Activated naive CD4-positive, alpha-beta T cell (primary cell): ENCODE measurements around the gene CDKL4.
"Not testable (repeated sequence)": the region's sequence is repeated elsewhere in the genome, so short reads cannot be mapped to it uniquely, and the experiment has no call there.

Experiments used
- DNase-seq, 4 experiments: peaks; one replicate each; lab custom pipeline; 2025; lab: John Stamatoyannopoulos, UW

Gene CDKL4

DNA sequence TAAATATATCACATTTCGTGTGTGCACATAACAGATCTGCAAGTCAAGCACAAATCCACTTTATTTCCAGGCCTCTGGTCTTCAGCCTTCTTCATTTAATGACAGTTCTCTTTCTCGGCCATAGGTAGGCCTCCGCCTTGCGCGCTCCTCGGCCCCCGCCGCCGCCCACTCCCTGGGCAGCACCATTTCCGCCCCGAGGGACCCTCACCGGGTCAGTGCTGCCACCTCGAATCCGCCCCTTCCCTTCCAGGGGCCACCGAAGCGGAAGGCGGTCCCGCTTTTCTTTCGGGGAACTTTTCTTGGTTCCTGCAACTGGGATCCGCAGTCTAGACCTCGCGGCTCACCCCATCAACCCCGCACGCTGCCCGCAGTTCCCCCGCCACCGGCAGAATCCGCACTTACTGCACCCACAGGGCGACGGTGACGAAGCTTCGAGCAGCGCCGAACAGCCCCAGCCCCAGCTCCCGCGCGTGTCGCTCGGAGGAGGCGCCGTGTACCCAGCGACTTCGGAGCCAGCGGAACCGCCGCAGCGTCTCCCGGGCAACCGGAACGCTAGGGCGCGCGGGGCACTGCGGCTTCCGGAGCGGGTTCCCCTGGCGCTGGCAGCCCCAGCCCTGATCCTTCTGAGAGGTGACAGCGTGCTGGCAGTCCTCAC lies at the start of gene CDKL4:
TSS of gene CDKL4 (minus strand) at position 502 of the 655 bp plus-strand sequence.
- peak in 2 of 4 experiments; percentile 14 to 55 for DNase-seq

DNA sequence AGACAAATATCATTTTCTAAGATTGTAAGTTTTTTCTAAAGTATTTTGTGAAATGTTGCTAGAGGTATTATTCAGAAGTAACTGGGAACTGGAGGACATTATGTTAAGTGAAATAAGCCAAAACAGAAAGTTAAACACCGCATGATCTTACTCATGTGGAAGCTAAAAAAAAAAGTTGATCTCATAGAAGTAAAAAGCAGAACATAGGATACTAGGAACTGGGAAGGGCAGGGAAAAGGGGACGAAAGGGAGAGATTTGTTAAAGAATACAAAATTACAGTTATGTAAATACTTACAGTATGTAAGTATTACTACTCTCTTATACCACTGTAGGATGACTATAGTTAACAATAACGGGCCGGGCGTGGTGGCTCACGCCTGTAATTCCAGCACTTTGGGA lies 46.7 kb upstream of the CDKL4 start:
- DNase-seq, result no peak

DNA sequence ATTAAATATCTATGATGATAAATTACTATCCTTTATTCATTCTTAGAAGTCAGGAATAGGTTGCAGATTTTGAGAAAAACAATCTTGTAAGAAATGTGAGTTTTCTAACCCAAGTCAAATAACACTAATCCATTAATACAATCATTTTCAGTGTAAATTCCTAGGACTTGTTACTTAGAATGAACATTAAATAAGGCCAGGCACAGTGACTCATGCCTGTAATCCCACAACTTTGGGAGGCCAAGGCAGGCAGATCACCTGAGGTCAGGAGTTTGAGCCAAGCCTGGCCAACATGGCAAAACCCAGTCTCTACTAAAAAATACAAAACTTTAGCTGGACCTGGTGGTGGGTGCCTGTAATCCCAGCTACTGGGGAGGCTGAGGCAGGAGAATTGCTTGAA lies 45.8 kb upstream of the CDKL4 start:
- no peak for DNase-seq

DNA sequence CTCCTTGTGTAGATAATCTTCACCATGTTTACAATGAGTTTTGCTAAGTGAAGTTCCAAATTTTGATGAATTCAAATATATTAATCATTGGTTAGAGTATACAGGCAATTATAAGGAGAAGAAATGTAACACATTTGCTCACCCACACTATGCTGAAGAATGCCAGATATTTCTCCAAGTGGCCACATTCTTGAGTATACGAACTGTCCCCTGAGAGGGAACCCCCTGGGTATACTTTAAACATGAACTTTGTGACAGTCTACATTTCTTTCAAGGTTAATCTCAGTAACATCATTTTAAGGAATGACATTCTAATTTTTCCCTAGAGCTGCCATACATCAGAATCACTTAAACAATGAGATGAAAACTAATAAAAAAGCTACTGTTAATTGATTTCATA lies 39.8 kb upstream of the CDKL4 start:
- no peak for DNase-seq

DNA sequence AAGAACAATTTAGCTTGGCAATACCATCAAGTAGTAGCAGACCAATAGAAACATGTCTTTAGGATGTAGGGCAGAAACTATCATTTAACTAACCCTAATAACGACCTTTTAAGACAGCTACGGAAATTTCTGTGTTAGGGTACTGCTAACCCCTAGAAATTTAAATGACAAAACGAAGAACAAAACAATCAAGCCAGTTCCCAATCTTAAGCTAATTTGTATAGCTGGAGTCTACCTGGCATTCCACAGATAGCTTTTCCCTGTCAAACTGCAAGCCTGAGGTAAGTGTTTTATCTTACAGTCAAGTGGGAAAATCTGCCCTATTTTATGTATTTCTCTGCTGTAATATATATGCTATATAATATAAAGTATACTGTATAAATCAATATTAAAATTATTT lies 37.6 kb upstream of the CDKL4 start:
- DNase-seq, result no peak

DNA sequence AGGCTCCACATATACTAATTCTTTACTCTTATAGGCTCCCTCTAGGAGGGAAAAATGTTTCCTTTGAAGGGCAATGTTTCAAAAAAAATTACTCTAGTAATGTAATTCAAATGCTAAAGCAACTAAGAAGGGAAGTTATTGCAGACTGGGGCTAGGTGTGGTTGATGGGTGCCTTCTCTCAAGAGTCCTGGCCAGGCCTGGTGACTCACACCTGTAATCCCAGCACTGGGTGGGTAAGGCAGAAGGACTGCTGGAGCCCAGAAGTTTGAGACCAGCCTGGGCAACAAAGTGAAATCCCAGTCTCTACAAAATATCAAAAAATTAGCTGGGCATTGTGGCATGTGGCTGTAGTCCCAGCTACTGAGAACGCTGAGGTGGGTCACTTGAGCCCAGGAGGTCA lies 31.2 kb upstream of the CDKL4 start:
- no peak for DNase-seq

DNA sequence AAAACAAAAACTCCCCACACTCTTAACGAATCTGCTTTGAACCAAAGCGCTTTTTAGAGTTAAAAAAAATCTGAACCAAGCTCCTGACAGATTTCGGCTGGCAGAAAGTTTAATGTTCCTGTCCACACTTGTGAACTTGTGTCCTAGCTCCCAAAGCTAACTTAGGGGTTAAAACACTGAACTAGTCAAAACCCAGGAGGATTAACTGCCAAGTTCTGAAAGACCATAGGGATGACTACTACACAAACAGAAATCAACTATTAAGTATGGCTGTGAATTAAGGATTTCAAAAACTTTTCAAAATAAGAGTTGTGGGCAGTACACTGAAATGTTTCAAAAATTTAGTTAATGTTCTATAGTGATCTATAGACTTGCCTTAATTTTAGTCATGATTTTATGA lies 26.2 kb upstream of the CDKL4 start:
- DNase-seq, result no peak

DNA sequence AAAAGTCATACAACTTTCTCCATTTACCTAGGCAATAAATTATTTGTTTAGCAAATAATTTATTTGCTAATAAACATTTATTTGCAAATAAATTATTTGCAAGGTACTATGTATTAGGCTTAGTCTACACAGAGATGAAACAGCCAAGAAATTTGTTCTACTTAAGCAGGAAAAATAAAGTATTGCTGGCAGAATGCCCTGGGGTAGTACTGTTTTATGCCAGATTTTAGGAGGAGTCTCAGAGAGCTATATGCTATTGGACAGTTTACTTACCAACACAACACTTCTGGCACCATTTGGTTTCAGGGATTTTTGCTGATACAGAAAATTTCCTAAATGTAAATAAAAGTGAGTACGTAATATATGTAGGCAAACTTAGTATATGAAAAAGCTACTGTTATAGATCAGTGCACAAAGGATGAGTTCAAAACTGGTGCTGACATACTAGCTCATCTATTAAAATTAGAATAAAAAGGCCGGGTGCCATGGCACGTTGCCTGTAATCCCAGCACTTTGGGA lies 23.2 kb upstream of the CDKL4 start:
- DNase-seq, result no peak

DNA sequence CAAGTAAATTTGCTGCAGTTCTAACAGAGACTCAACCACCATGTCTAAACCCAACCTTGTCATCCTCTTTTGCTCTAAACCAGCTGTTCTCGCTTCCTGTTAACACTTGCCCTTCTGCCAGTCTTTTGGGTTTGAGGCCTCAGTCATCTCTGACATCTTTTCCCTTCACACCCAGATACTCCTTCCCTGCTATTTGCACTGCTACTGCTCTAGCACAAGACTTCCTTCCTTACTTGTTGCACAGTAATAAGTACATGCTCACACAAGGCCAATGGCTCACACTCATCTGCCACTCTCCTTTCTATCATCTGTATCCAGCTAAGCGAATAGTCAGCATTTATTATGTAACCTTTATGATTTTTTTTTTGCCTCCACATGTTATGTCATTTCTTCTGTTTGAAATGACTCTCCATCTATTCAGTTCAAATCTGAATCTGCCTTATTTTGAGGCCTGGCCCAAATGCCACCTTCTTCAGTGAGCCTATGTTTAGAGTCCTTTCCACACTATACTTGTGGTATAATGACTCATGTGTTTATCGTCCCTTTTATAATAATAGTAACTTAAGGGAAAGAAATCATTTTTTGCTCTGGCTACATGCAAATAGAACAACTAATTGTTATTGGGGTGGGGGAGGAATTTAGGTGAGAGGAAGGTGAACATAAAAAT lies 22.5 kb upstream of the CDKL4 start:
- no peak for DNase-seq

DNA sequence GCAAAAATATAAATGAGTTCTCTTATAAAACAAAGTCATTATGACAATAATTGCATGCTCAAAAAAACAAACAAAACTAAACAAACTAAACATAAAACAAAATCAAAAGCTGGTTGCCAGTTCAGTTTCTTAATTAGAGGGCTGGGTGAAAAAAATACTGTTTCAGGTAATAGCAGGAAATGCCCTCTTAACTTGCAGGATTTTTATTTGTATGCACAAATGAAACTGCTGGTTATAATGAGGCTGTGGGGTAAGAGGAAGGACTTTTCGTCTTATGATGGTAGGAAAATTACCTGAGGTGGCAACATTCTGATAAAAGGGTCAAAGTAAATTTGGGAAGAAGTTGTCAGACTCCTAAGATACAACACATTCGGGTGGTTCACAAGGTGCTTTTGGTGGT lies 21.5 kb upstream of the CDKL4 start:
- no peak for DNase-seq

DNA sequence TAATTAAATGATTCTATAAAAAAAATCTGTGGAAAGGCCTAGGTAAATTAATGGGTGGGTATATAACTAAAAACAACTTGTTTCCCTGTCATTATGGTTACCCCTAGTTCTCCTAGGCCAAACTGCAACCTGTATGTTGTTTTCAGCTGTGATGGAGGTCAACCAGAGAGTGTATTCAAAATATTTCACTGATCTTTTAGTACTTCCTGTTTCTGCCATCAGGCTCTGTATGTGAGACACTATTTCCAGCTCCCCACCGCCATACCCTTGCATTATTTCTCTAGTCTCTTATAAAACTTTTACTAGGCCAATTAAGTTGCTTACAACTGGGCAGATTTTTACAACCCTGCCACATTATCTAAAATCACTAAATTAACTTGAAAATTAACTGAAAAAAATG lies 21.0 kb upstream of the CDKL4 start:
- DNase-seq, result no peak

DNA sequence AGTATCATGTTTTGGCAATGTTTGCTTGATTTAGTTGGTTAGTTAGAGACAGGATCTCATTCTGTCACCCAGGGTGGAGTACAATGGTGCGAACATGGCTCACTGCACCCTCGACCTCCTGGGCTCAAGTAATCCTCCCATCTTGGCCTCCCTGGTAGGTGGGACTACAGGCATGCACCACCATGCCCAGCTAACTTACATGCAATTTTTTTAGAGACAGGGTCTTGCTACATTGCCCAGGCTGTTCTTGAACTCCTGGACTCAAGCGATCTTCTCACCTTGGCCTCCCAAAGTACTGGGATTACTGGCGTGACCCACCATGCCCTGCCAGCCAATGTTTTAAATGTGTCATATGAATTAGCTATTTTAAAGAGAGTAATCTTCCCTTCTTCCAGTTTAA lies 16.3 kb upstream of the CDKL4 start:
- no peak for DNase-seq

DNA sequence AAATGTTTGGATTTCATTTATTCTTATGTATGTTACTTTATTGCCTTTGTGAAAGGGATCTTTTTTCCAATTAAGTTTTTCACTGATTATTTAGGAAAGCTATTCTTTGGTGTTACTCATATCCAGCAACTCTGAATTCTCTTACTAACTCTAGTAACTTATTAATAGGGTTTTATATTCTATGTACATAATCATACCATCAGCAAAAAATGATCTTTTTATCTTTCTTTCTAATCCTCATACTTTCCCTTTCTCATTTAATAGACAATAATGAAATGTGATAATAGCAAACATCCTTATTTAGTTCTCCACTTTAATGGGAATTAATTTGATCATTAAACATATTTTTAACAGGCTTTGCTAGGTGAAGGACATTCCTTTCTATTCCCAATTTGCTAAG lies 12.3 kb upstream of the CDKL4 start:
- DNase-seq, result no peak

DNA sequence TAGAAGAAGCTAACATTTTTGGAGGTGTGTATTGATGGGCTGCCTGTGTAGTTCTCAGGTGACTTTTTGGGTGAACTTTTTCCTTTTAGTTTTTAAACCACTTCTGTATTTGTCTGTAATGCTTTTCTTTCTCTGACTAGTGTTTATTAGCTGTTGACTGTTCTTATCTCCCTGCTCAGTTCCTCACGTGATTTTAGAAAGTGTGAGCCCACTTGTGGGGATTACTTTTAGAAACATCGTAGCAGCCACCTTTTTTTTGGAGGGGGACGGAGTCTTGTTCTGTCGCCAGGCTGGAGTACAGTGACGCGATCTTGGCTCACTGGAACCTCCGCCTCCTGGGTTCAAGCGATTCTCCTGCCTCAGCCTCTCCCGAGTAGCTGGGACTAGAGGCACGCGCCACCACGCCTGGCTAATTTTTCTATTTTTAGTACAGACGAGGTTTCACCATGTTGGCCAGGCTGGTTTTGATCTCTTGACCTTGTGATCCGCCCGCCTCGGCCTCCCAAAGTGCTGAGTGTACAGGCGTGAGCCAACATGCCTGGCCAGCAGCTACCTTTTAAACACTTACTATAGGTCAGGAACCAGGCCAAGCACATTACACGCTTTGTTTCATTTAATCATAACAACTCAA lies 9.2 kb upstream of the CDKL4 start:
- DNase-seq, result no peak

DNA sequence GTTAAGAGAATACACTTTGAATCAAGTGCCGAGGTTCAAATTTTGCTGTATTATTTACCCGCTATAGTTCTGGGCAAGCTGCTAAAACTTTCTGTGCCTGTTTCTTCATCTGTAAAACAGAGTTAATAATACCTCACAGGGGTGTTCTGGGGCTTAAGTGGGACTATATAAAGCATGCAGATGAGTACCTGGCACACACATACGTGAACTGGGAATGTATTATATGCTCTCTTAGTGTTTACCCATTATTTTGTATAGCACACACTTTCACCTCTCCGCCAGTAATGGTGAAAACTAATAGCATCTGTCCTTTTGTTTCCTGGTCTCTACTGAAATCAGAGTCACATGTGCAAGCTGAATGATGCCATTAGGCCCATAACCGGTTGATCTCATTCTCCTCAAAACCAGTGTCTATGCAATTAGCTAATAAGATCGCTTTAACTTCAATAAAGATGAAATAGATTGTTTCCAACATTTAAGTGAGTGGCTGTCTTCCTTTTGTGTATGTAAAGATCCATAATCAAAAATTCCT lies 3.8 kb upstream of the CDKL4 start:
- no peak for DNase-seq

DNA sequence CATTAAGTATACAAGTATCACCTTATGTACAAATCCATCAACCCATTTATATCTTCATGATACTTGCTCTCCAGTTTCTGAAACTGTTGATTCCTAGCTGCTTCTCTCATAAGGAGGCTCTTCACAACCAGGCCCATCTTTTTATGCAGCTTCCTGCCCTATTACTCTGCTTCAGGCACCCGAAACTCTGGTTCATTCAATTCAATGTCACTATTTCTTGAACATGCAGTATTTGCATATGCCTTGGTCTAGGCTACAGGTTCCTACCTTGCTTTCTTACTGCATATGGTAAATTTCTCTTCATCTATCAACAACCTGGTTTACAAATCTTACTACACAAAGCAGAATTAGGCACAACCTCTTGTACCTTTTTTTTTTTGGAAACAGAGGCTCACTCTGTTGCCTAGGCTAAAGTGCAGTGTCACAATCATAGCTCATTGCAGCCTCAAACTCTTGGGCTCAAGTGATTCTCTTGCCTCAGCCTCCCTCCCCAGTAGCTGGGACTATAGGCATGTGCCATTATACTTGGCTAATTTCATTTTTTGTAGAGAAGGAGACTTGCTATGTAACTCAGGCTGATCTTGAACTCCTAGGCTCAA lies 2.7 kb upstream of the CDKL4 start:
- DNase-seq, result no peak

DNA sequence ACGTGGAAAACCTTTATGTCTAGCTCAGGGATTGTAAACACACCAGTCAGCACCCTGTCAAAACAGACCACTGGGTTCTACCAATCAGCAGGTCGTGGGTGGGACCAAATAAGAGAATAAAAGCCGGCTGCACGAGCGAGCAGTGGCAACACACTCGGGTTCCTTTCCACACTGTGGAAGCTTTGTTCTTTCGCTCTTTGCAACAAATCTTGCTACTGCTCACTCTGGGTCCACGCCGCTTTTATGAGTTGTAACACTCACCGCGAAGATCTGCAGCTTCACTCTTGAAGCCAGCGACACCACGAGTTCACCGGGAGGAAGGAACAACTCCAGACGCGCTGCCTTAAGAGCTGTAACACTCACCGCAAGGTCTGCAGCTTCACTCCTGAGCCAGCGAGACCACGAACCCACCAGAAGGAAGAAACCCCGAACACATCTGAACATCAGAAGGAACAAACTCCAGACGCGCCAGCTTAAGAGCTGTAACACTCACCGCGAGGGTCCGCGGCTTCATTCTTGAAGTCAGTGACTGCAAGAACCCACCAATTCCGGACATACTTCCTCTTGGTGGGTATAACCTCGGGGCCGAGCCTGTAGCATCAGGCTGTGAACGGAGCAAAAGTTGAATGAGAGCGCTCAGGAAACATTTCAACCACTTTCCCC lies 1.3 kb upstream of the CDKL4 start:
- peak in 2 of 4 experiments; percentile 1 to 13 for DNase-seq

DNA sequence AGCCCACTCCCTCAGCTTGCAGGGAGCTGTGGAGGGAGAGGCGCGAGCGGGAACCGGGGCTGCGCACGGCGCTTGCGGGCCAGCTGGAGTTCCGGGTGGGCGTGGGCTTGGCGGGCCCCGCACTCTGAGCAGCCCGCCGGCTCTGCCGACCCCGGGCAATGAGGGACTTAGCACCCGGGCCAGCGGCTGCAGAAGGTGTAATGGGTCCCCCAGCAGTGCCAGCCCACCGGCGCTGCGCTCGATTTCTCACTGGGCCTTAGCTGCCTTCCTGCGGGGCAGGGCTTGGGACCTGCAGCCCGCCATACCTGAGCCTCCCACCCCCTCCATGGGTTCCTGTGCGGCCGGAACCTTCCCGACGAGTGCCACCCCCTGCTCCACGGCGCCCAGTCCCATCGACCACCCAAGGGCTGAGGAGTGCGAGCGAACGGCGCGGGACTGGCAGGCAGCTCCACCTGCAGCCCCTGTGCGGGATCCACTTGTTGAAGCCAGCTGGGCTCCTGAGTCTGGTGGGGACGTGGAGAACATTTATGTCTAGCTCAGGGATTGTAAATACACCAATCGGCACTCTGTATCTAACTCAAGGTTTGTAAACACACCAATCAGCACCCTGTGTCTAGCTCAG lies 582 bp upstream of the CDKL4 start:
- DNase-seq, result not testable (repeated sequence)

DNA sequence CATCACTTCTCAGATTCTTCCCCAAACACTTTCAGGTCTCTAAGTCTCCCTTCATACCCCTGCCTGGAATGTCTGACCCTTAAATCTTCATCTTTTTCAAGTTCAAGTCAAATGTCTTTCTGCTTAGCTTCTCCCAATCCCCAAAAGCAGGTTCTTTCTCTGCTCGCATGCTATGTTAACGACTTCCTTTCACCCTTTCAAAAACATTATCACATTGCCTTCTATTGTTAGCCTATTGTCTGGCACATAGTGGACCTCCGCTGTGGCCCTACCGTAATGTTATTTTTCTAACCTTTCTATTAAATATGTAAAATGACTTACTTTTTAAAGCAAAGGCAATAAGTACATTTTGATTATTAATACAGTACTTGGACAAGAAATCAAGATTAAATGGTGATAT lies 2.2 kb downstream of the CDKL4 start:
- no peak for DNase-seq

DNA sequence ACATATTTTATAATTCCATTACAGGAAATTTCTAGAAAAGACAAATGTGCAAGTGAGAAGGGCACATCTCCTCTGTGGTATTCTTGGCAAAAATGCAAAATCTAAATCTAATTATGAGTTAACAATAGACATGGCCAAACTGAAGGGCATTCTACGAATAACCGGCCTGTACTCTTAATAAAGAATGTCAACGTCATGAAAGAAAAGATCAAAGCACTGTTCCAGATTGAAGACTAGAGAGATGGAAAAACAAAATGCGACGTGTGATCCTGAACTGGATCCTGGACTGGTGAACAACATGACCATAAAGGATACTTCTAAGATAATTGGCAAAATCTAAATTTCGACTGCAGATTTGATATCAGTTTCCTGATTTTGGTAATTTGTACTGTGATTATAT lies 3.0 kb downstream of the CDKL4 start:
- no peak for DNase-seq

DNA sequence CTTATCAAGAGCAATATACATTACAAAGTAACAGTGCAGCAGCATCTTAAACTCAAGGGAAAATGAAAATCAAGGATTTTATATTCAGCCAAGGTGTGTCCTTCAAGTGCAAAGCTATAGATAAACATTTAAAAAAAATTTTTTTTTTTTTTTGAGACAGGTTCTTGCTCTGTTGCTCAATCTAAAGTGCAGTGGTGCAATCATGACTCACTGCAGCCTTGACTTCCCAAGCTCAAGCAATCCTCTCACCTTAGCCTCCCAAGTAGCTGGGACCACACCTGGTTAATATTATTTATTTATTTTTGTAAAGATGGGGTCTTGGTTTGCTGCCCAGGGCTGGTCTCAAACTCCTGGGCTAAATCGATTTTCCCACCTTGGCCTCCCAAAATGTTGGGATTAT lies 9.0 kb downstream of the CDKL4 start:
- no peak for DNase-seq

DNA sequence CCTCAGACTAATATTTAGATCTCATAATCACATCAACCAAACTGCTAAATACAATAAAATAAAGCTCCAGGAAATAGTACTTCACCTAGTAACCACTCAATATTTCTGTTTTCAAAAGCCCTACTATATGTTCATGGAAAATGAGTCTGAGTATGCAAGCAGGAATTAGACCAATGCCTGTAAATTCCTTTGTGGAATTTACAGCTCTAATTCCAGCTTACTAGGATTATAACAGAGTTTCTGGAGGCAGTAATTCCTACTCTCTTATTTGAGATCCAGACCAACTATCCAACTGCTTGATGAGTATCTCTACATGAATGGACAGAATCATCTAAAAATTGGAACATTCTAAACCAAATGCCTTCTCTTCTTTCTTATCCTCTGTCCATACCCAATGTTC lies 11.6 kb downstream of the CDKL4 start:
- no peak for DNase-seq
